Measurements from ENCODE around the gene SCOC. TPM values are rescaled to one million over a fixed set of nuclear protein-coding genes. Genes with fewer than 3 reads are reported as not detected.

Gene SCOC
- total and polyA plus RNA-seq, 2 of the 13 experiments (the other 11 are each of a cell fraction or from before 2014, with no cell fraction given), result 43.8 to 65.2 TPM

- TF ChIP-seq NBN (conservative IDR thresholded peaks at IDR 0.05), result no peak
- 0 out of 2 replicates have a peak, but pooled peaks have one; percentile 57 for TF ChIP-seq ZBTB44 (CRISPR knock-in tag; IDR thresholded peaks at IDR 0.05)
- TF ChIP-seq LBX2 (CRISPR knock-in tag; IDR thresholded peaks at IDR 0.05; ENCODE audit: borderline replicate concordance), result peak; percentile 40; the same call in 1 of the 2 replicates
- peak; percentile 26; the same call in 1 of the 2 replicates for TF ChIP-seq HOXA5 (CRISPR knock-in tag; IDR thresholded peaks at IDR 0.05)
- TF ChIP-seq ZNF773 (CRISPR knock-in tag; IDR thresholded peaks at IDR 0.05; ENCODE audit: borderline replicate concordance), result peak; percentile 38; the same call in 1 of the 2 replicates
- TF ChIP-seq ZNF530 (CRISPR knock-in tag; IDR thresholded peaks at IDR 0.05; ENCODE audit: low read depth), result no peak
- no peak for TF ChIP-seq PHF5A (CRISPR knock-in tag; IDR thresholded peaks at IDR 0.05; ENCODE audit: low read depth, unreplicated experiment)
- no peak for TF ChIP-seq SMAD3 (CRISPR knock-in tag; IDR thresholded peaks at IDR 0.05)
- TF ChIP-seq MAFG (CRISPR knock-in tag; IDR thresholded peaks at IDR 0.05), result no peak
- TF ChIP-seq BCL6 (CRISPR knock-in tag; IDR thresholded peaks at IDR 0.05), result peak; percentile 8; the same call in 1 of the 2 replicates
- TF ChIP-seq TAF1 (CRISPR knock-in tag; IDR thresholded peaks at IDR 0.05), result peak; percentile 79
- no peak for TF ChIP-seq JUND (CRISPR knock-in tag; IDR thresholded peaks at IDR 0.05)
- TF ChIP-seq SALL2 (CRISPR knock-in tag; IDR thresholded peaks at IDR 0.05), result peak; percentile 87
- no peak for TF ChIP-seq ZNF644 (CRISPR knock-in tag; IDR thresholded peaks at IDR 0.05; ENCODE audit: low read depth)
- TF ChIP-seq ZNF24 (IDR thresholded peaks at IDR 0.05), result no peak
- TF ChIP-seq DNMT1 (CRISPR knock-in tag; IDR thresholded peaks at IDR 0.05), result peak; percentile 95
- TF ChIP-seq EED (CRISPR knock-in tag; IDR thresholded peaks at IDR 0.05), result peak; percentile 69; the same call in 1 of the 2 replicates
- peak; percentile 91; the same call in 1 of the 2 replicates for TF ChIP-seq CHCHD3 (CRISPR knock-in tag; IDR thresholded peaks at IDR 0.05)
- peak; percentile 29; the same call in 1 of the 2 replicates for TF ChIP-seq ZMYM3 (CRISPR knock-in tag; IDR thresholded peaks at IDR 0.05)
- no peak for TF ChIP-seq ZNF468 (CRISPR knock-in tag; IDR thresholded peaks at IDR 0.05)
- TF ChIP-seq ZNF446 (CRISPR knock-in tag; IDR thresholded peaks at IDR 0.05), result peak; percentile 70; the same call in 1 of the 2 replicates
- peak; percentile 26; the same call in 1 of the 2 replicates for TF ChIP-seq KMT2B (CRISPR knock-in tag; IDR thresholded peaks at IDR 0.05)
- TF ChIP-seq FLYWCH1 (CRISPR knock-in tag; IDR thresholded peaks at IDR 0.05), result no peak
- TF ChIP-seq CREB3 (CRISPR knock-in tag; IDR thresholded peaks at IDR 0.05), result no peak
- TF ChIP-seq ZNF264 (CRISPR knock-in tag; IDR thresholded peaks at IDR 0.05), result peak; percentile 79; the same call in 1 of the 2 replicates
- TF ChIP-seq ZNF414 (CRISPR knock-in tag; IDR thresholded peaks at IDR 0.05), result peak; percentile 49; the same call in 1 of the 2 replicates
- TF ChIP-seq SALL1 (CRISPR knock-in tag; IDR thresholded peaks at IDR 0.05), result peak; percentile 78; the same call in 1 of the 2 replicates
- TF ChIP-seq EHMT2 (IDR thresholded peaks at IDR 0.05; ENCODE audit: borderline replicate concordance, low read depth, low read length), result no peak
- no peak for TF ChIP-seq ZNF30 (CRISPR knock-in tag; IDR thresholded peaks at IDR 0.05)
- 0 out of 2 replicates have a peak, but pooled peaks have one; percentile 37 for TF ChIP-seq ZNF768 (CRISPR knock-in tag; IDR thresholded peaks at IDR 0.05)
These were observed 53.9 kb downstream of the SCOC start, which contains the start of gene CLGN (continued) for GRCh38 chr4:140427106-140427918.
